Liver (tissue), 3 donors: Measurements from ENCODE around the gene ARL4D.

Experiments used
- CTCF ChIP-seq: fragments of 150-350 bp; IDR thresholded peaks from 2 replicates; pipeline ENCODE4 v1.5.1; 2017; ENCODE audit warnings: improper control_type of control experiment, low read depth, low read length; ENCODE audit not compliant: missing input control
- EGR1 ChIP-seq, 2 donors: IDR thresholded peaks; 2 replicates each; pipeline ENCODE4 v1.6.1; 2016 to 2018; ENCODE audit warnings: antibody characterized with exemption in 2 of 2, low read depth in 2 of 2
- FOXA1 ChIP-seq: IDR thresholded peaks from 2 replicates; pipeline ENCODE4 v1.6.1; 2016; ENCODE audit warnings: antibody characterized with exemption
- JUND ChIP-seq, 2 donors: IDR thresholded peaks; 2 replicates each; pipeline ENCODE4 v1.6.1; 2016; ENCODE audit warnings: antibody characterized with exemption in 2 of 2
- MAX ChIP-seq: IDR thresholded peaks from 2 replicates; pipeline ENCODE4 v1.6.1; 2016; ENCODE audit warnings: antibody characterized with exemption
- NR2F2 ChIP-seq: IDR thresholded peaks from 2 replicates; pipeline ENCODE4 v1.6.1; 2016; ENCODE audit warnings: antibody characterized with exemption
- RAD21 ChIP-seq, 2 donors: IDR thresholded peaks; 2 replicates each; pipeline ENCODE4 v1.6.1; 2016; ENCODE audit warnings: antibody characterized with exemption in 2 of 2, mild to moderate bottlenecking in 2 of 2
- REST ChIP-seq: IDR thresholded peaks from 2 replicates; pipeline ENCODE4 v1.6.1; 2016; ENCODE audit warnings: antibody characterized with exemption, mild to moderate bottlenecking
- RXRA ChIP-seq, 2 donors: IDR thresholded peaks; 2 replicates each; pipeline ENCODE4 v1.6.1; 2017 to 2018; ENCODE audit warnings: antibody characterized with exemption in 2 of 2, mild to moderate bottlenecking in 1 of 2
- YY1 ChIP-seq: IDR thresholded peaks from 2 replicates; pipeline ENCODE4 v1.6.1; 2016; ENCODE audit warnings: antibody characterized with exemption, mild to moderate bottlenecking
- donor health status: healthy.
- donor health status: healthy.

- TF ChIP-seq FOXA1 (no peak), CTCF (no peak), MAX (no peak), NR2F2 (no peak), REST (no peak), RXRA (IDR thresholded peaks at IDR 0.05) (no peak), YY1 (no peak), EGR1 (IDR thresholded peaks at IDR 0.05; ENCODE audit: low read depth in 2 of 2) (no peak), JUND (IDR thresholded peaks at IDR 0.05) (no peak), RAD21 (IDR thresholded peaks at IDR 0.05) (peak in 1 of 2 donors; percentile 35)
These were observed 29.7 kb downstream of the ARL4D start for GRCh38 chr17:43428524-43428923.
